A549 treated with RU486 at 1 μM for 4 hours (cell line): ENCODE measurements around the gene AQP12A. TPM values are rescaled to one million over a fixed set of nuclear protein-coding genes. Genes with fewer than 3 reads are reported as not detected.

Source experiments
- total RNA-seq: library from RNA; stranded (reverse); fragments of 200-300 nt; extraction: Qiagen RNA extraction; gene quantifications from 5 replicates; pipeline ENCODE4 v1.2.3, GENCODE V29; 2022; ENCODE audit warnings: low read depth

The AQP12A gene, protein sequence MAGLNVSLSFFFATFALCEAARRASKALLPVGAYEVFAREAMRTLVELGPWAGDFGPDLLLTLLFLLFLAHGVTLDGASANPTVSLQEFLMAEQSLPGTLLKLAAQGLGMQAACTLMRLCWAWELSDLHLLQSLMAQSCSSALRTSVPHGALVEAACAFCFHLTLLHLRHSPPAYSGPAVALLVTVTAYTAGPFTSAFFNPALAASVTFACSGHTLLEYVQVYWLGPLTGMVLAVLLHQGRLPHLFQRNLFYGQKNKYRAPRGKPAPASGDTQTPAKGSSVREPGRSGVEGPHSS
- total RNA-seq = not detected in 5 replicates

DNA sequence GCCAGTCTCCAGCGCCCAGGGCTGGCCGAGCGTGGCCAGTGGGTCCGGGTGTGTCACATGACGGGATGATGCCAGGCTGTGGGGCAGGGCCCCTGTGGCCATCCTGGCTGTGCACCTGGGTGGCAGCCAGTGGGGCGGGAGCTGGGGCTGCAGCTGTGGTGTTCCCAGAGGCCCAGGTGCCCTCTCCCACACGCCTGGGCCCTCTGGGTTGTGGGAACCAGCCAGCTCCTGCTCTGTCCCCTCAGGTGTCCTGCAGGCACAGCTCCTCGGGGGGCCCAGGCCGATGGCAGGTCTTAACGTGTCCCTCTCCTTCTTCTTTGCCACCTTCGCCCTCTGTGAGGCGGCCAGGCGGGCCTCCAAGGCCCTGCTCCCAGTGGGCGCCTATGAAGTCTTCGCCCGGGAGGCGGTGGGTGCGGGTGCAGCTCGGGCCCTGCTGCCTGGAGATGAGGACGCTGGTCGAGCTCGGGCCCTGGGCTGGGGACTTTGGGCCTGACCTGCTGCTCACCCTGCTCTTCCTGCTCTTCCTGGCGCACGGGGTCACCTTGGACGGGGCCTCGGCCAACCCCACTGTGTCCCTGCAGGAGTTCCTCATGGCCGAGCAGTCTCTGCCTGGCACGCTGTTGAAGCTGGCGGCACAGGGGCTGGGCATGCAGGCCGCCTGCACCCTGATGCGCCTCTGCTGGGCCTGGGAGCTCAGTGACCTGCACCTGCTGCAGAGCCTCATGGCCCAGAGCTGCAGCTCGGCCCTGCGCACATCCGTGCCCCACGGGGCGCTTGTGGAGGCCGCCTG, at the start of gene AQP12A:
AQP12A (plus strand) TSS at position 236 of the 790 bp plus-strand sequence; CDS start at position 284, 48 bp downstream.

GRCh38 chr2:240682431-240683224, 9.0 kb upstream of the AQP12A start, which contains the start of gene AQP12B:
Gene AQP12B, minus strand, starts transcription at chr2:240682885. Its CDS starts 48 bp downstream, at chr2:240682837.

Other genes with a start within 250 kb of the AQP12A start
- 9.3 to 14.0 TPM (median 10.6 TPM) in 5 replicates for gene ANKMY1, start 133.9 kb upstream of the AQP12A start, total RNA-seq
- gene DUSP28, start 131.5 kb upstream of the AQP12A start, total RNA-seq = 4.4 to 8.9 TPM (median 7.1 TPM) in 5 replicates
- 39.4 to 66.9 TPM (median 62.5 TPM) in 5 replicates for gene RNPEPL1, start 123.4 kb upstream of the AQP12A start, total RNA-seq
- 15.3 to 25.8 TPM (median 21.3 TPM) in 5 replicates for gene CAPN10, start 105.1 kb upstream of the AQP12A start, total RNA-seq
- gene GPR35, start 66.4 kb upstream of the AQP12A start, total RNA-seq = 0.32 to 1.1 TPM (median 0.87 TPM) in 5 replicates
- gene AQP12B, start 9.0 kb upstream of the AQP12A start, total RNA-seq = not detected in 5 replicates
- gene KIF1A, start 128.4 kb downstream of the AQP12A start, total RNA-seq = 0.56 to 0.75 TPM (median 0.66 TPM) in 5 replicates
- not detected in 5 replicates for gene AGXT, start 177.0 kb downstream of the AQP12A start, total RNA-seq
- gene MAB21L4, start 204.3 kb downstream of the AQP12A start, total RNA-seq = 0.08 to 0.17 TPM (median 0.09 TPM) in 3 of 5 replicates, not detected in the others
- gene CROCC2, start 214.5 kb downstream of the AQP12A start, total RNA-seq = not detected in 5 replicates